Breast epithelium (tissue), 3 donors: ENCODE results near the gene SNRNP25.

Experiments
- CTCF ChIP-seq, 3 donors: fragments of 450-650 bp; IDR thresholded peaks; one replicate each; pipeline ENCODE4 v1.5.1; 2016 to 2017; ENCODE audit warnings: antibody characterized with exemption in 3 of 3, mild to moderate bottlenecking in 3 of 3, moderate library complexity in 3 of 3
- POLR2AphosphoS5 ChIP-seq, 3 donors: sonication (generic); formaldehyde crosslinking; IDR thresholded peaks; one replicate each; pipeline ENCODE4 v1.6.1; 2017; ENCODE audit warnings: antibody characterized with exemption in 3 of 3

GRCh38 chr16:47234-47633 lies 6.4 kb upstream of the SNRNP25 start:
- TF ChIP-seq POLR2AphosphoS5 (IDR thresholded peaks at IDR 0.05) (no peak), CTCF (IDR thresholded peaks at IDR 0.05) (no peak)
